DMS 273 (cell line): ENCODE data around the gene PACRG.

Source experiments
- DNase-seq: peaks from one replicate; lab custom pipeline; 2025; ENCODE audit not compliant: unreplicated experiment; lab: John Stamatoyannopoulos, UW

PACRG gene

GRCh38 chr6:163229050-163229449 lies 501.3 kb downstream of the PACRG start:
- DNase-seq, result no peak

DNA sequence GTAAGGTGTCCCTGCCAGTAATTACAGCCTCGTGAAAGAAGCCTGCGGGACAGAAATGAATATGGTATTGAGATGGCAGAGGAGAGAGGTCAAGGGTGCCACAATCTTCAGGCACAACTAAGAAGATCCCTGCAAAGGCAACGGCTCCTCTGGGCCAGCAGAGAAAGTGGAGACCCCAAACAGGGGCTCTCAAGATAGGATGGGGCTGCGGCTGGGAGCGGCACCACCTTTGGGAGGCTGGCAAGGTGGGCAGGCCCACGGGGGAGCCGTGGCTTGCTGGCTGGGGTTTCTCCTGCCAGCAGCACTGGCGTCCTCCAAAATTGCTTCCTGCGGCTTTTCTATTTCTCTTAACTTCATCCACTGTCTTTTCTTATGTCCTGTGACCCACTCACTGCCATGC lies 503.1 kb downstream of the PACRG start:
- no peak for DNase-seq

- DNase-seq, result no peak
Observed at GRCh38 chr6:163231356-163232014, 503.7 kb downstream of the PACRG start.

DNA sequence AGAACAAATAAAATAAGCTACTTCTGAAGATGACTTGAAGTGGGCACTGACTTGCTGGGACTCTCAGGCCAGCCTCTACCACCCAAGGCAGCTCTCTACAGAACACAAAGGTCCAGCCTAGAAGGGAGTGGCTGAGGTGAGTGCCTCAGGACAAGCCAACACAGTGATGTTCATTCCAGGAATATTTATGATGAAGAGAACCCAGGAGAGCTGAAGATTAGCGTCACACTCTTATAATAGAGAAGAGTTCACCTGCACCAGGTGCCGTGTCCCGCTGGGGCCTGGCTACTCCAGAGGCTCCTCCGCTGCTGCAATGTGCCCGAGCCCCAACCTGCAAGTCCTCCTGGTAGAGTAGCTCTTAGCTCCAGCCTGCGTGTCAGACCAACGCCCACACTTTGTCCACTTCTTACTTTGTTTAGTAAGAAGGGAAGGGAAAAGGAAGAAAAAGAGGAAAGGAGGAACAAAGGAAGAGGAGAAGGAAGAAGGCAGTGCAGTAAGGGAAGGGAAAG lies 504.3 kb downstream of the PACRG start:
- DNase-seq, result no peak

DNA sequence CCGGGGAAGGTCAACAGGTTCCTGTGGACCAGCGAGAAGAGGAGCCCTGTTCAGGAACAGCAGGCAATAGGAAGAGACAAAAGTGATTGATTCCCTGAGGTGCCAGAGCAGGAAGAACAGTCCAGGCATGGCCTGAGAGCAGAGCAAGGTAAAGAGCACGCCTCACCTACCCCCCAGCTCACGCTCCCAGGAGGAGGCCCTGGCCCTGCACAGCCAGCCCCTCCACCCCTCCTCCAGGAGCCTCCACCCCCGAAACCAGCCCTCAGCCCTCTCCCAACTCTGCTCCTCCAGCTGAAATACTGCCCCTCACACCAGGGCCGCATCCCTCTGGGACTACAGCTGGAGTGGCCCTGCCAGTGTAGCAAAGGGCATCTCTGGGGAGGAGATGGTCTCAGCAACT lies 504.9 kb downstream of the PACRG start:
- DNase-seq, result no peak

- no peak for DNase-seq
Observed at GRCh38 chr6:163237110-163237509, 509.3 kb downstream of the PACRG start.

- no peak for DNase-seq
Observed at GRCh38 chr6:163239572-163240340, 512.0 kb downstream of the PACRG start.

DNA sequence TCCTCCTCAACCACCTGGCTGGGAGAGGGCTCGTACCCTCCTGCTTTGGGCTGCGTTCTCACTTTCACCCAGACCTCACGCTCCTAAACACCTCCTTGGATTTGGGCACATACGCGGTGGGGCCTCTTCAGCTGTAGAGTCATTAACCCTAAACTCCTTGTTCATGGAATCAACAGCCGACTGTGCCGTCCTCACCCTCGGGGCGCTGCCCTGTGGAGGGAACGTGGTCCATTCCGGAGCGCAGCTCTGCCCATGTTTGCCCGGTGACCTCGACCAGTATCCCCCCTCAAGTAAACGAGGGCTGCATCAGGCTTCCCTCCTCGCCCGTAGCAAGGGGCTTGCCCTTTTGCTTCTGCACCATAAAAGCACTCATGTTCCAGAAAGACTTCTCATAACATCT lies 512.8 kb downstream of the PACRG start:
- DNase-seq, result no peak

DNA sequence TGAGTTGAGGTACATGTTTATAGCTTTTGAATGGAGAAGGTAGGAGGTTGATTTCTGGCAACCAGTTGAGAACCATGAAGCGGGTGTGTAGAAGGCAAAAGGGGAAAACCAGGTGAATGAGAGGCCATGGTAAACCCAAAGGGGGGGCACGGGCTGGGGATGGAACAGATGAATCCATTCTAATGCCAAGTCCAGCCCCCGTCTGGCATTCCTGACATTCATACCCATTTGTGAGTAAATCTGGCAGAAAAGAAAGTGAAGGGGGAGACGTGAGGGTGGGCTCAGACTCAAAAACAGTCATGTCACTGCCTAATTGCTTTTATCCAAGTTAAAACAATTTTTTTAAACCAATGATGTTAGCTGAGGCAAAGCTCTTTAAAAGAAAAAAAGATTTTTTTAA lies 513.9 kb downstream of the PACRG start:
- no peak for DNase-seq

DNA sequence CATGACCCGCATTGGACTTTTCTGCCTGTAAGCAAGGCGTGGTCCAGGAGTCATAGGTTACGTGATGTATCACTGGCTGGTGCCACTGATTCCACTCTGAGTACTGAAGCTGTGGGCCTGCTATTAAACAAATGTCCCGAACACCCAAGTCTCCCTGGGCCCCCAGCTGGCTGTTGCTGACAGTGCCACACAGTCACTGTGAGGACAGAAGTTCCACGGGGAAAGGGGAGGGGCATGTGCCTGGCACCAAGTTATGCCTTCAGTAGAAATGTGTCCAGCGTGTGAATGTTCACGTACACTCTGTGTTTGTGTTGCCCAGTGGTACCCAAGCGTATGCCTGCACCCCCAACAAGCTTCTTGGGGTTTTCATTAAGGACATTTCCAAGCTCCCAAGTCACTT lies 515.3 kb downstream of the PACRG start:
- no peak for DNase-seq

DNA sequence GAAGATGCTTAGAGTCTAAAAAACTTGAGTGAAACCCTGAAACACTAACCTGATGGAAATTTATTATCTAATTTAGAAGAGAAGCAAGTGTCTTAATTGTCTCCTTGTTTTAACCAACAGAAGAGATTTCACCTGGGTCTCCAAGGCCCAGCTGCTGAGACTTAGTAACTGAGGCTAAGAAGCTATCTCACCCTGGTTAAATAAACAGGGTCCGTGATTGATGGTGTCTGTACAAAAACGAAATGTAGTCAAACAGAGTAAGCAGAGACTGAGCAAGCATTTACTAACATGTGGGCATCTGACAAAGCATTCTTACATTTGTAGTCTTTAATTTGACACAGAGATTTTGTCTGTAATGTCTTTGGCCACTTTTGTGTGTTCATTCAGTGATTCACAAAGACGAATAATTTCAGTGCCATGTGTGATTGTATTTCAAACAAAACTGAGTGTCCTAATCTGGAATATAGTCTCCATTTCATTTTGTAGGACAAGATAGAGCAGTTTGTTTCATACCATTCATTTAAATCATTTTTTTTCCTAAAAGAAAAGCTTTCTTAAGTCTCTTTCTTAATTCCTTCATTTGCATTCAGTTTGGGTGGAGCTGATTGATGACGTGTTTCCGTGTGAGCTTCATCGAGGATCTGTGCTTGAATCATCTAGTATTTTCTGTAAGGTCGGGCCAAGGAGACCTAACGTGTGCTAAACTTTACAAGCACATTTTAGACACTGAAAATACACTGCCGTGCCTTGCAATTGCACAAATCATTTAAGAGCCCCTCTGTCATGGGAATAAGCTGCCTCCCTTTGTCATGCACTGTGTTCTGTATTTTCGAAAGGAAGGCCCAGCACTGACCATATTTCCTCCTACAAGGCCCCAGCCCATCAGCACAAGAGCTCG lies 516.2 kb downstream of the PACRG start:
- no peak for DNase-seq

GRCh38 chr6:163248051-163248450 lies 520.3 kb downstream of the PACRG start:
- DNase-seq, result no peak

- DNase-seq, result no peak
Observed at GRCh38 chr6:163249651-163250101, 521.9 kb downstream of the PACRG start.

DNA sequence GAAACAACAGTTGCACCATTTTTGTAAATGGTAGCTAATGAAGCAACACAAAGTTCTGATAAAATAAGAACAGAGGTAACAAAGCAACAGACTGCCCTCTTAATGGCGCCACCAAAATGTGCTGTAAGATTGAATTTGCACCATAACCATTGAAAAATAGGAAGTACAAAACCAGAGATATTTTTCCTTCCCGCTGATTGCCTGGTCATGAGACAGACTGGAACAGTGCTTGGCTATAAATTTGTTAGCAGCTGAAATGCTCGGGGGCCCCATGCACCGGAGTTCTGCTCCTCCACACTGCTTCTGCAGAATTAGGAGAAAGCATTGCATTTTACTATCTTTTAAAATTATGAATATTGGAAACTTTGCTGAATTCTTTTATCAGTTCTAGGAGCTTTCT lies 522.3 kb downstream of the PACRG start:
- no peak for DNase-seq

DNA sequence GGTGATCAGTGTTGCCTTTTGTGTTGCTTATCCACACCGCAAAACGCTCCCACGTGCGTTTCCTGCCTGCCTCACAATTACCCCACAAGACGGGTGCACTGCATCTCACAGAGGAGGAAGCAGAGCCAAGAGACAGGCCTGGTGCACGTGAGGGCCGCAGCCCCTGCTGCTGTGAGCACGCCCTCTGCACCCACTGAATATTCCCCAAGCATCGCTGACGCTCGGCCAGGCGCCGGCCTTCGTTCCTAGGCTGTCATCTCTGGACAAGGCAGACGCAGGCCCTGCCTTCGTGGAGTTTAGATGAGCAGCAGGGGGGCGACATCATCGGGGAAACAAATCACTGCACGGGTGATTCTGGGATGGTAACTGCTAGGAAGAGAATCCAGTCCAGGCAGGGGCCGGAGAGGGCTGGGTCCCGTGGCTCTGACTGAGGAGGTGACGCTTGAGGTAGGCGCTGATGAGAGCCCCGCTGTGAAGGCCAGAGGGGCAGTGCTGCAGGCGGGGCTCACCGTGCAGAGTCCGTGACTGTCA lies 524.4 kb downstream of the PACRG start:
- DNase-seq, result no peak

DNA sequence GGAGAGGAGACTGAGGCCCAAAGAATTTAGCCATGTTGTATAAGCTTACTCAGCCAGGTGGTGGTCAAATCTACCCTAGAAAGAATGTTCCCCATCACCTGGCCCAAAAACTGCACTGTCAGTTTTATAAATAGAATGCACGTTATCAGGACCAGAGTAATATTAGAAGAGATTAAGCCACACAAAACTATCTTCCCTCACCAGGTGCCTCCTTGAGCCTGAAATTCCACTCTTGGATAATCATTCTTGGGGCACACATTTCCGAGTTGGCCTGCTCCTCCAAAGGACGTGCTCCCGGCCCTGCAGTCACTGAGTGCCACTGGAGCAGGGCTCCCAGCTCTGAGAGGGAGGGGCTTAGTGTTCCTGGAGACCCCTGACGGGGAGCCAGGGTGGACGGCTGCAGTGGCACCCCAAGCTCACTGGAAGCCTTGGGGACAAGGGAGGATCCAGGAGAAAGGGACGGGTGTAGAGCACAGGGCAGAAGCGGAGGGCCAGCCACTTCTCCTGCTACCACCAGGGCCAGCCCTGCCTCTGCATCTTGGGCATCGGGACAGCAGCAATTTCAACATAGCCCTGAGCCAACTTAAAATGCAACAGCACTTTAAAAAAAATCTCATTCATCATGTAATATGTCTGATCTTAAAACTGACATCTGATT lies 525.9 kb downstream of the PACRG start:
- no peak for DNase-seq

DNA sequence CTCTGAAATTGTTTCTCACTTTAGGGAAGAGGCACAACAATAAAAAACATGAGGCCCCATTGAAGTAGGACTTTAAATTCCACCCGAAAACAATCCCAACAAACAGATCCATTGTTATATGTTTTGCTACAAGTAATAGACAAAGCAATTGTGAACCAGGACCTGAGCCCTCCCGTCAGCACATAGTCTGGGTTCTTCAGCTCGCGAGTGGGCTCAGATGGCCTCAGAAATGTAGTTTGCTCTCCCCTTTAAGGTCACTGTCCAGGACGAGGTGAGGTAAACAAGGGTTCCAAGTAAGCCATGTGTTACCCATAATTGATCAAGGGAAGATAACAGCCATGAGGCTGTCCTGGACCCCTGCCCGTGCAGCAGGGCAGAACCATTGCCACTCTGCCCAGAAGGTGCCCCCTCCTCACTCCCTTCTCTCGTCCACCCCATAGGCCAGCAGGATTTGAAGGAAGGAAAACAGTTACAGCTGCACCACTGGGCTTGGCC lies 526.6 kb downstream of the PACRG start:
- no peak for DNase-seq

DNA sequence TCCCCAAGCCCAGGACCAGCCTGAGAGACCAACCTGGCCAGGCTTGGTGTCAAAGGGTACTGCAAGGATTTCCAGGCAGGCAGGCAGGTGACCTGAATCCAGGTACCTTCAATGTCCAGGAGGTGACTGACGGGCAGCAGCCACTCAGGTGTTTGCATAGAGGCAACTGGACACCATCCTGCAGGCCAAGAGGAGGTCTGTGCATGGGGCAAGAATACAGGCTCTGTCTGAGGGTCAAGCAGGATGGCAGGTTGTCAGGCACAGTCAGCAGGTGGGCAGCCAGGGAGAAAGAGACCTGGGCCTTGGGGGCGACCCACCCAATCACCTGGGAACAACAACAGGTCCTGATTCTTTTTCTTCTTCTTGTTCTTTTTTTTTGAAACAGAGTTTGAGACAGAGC lies 527.5 kb downstream of the PACRG start:
- no peak for DNase-seq

DNA sequence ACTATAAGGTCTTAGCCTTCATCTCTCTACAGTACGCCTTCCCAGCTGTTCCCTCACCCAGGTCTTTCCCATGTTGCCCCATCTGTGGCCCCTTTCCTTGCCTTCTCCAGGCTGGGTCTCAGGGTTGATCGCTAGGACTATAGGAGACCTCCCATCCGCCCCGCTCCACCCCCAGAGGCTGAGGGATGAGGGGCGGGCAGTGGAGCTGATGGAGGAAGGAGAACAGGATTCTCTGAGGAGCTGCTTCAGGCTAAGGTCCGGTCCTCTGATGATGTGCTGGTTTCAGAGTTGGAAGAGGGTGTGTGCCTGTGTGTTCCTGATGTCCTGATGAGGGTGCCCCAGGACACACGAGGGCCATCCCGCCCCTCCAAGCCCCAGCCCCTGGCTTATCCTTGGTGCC lies 531.9 kb downstream of the PACRG start:
- no peak for DNase-seq

- DNase-seq, result peak; percentile 38
Observed at GRCh38 chr6:163260111-163260895, 532.5 kb downstream of the PACRG start.
